A549 treated with AZD2906 at 1 μM for 4 hours (cell line): Measurements from ENCODE around the gene SP100. TPM values are rescaled to one million over a fixed set of nuclear protein-coding genes. Genes with fewer than 3 reads are reported as not detected.

Source experiments
- total RNA-seq: library from RNA; stranded (reverse); fragments of 200-300 nt; extraction: Qiagen RNA extraction; gene quantifications from 5 replicates; pipeline ENCODE4 v1.2.3, GENCODE V29; 2022

Gene SP100
- total RNA-seq, result 26.2 to 31.4 TPM (median 27.1 TPM) in 5 replicates

GRCh38 chr2:230416061-230416721 is at the start of gene SP100:
SP100 (plus strand) TSS chr2:230416201; CDS start chr2:230416297, 96 bp downstream.

Other genes starting within 250 kb of the SP100 start
- 6.4 to 9.9 TPM (median 7.7 TPM) in 5 replicates for gene SP110, start 196.2 kb upstream of the SP100 start, total RNA-seq
- 0.14 TPM in 1 of 5 replicates, not detected in the others for gene SP140, start 190.5 kb upstream of the SP100 start, total RNA-seq
- 2.7 to 3.8 TPM (median 3.1 TPM) in 5 replicates for gene SP140L, start 89.0 kb upstream of the SP100 start, total RNA-seq